ENCODE measurements around the gene PAX5.

DNA sequence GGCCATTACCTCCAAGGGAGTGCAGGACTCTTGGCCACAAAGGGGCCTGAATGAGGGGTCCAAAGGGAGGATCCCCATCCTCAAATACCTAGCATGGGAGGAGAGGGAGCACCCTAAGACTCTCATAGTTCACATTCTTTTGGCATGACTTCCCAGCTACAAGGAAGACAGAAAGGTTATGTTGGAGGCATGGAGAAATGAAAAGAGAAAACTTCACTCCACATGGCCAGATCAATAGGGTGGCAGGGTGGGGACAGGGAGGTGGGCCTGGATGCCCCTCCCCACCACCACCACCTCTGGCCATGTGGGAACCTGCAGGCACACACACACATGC lies 97.6 kb downstream of the PAX5 start:
- TF ChIP-seq TAF1 (IDR thresholded peaks at IDR 0.05; ENCODE audit: low read depth, low read length) (no peak), POLR2A (IDR thresholded peaks at IDR 0.05; ENCODE audit: low read depth, low read length) (no peak), SPI1 (IDR thresholded peaks at IDR 0.05; ENCODE audit: low read depth, low read length) (no peak)
